ENCODE data around the gene RB1.

DNA sequence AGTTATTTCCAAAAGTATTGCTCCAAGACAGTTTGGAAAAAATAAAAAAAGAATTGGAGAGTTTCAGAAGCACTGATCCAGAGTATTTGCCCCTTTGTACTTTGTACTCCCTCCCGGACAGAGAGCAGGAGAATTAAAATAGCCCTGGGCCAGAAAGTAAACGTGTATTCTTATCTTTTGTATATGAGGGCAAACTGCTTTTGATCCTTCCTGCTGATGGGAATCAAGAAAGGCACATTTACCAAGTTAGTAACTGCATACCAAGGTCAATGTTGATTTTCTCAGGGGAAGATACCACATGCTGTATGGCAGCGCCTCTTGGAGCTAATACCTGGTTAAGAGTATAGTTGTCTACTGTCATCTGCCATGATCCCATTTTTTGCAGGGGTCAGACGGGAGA is 10.9 kb upstream of the RB1 start:
- no peak for TF ChIP-seq POLR2AphosphoS5 (IDR thresholded peaks at IDR 0.05)
- no peak for TF ChIP-seq CTCF (IDR thresholded peaks at IDR 0.05)
- TF ChIP-seq POLR2A (IDR thresholded peaks at IDR 0.05; ENCODE audit: low read depth), result no peak
- TF ChIP-seq EP300 (IDR thresholded peaks at IDR 0.05), result no peak
